ENCODE results near the gene GTF3C1.

DNA sequence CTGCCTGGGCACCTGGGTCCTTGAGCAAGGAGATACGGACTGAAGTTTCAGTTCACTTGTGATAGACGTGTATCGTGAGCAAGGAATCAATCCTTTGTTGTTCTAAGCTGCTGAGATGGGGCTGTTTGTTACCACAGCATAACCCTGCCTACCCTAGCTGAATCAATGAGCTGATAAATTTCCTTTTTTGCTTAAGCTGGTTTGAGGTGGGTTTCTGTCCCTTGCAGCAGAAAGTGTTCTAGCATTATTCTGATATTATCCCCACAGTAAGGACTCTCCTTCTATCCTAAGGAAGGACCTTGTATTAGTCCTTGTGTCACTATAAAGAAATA lies 96.3 kb downstream of the GTF3C1 start:
- TF ChIP-seq, protein P1, sequence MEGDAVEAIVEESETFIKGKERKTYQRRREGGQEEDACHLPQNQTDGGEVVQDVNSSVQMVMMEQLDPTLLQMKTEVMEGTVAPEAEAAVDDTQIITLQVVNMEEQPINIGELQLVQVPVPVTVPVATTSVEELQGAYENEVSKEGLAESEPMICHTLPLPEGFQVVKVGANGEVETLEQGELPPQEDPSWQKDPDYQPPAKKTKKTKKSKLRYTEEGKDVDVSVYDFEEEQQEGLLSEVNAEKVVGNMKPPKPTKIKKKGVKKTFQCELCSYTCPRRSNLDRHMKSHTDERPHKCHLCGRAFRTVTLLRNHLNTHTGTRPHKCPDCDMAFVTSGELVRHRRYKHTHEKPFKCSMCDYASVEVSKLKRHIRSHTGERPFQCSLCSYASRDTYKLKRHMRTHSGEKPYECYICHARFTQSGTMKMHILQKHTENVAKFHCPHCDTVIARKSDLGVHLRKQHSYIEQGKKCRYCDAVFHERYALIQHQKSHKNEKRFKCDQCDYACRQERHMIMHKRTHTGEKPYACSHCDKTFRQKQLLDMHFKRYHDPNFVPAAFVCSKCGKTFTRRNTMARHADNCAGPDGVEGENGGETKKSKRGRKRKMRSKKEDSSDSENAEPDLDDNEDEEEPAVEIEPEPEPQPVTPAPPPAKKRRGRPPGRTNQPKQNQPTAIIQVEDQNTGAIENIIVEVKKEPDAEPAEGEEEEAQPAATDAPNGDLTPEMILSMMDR (IDR thresholded peaks at IDR 0.05; ENCODE audit: low read depth, low read length) = no peak
- no peak for TF ChIP-seq EZH2phosphoT487 (IDR thresholded peaks at IDR 0.05; ENCODE audit: low read depth)

Data from OCI-LY3 (cell line).